Measurements from ENCODE around the gene NOL4L.

NOL4L gene

GRCh38 chr20:32476684-32477593, 108.2 kb downstream of the NOL4L start:
- no peaks in the 10 kb centered on the region for H3K9me3 ChIP-seq (ENCODE audit: insufficient read depth, low read length)
- H3K4me2 ChIP-seq (ENCODE audit: low read depth, low read length, poor library complexity, severe bottlenecking) = no peak overlapping the region
- H3K4me3 ChIP-seq (ENCODE audit: insufficient read depth, low read length, poor library complexity, severe bottlenecking) = no peak overlapping the region
- H2AFZ ChIP-seq (ENCODE audit: low read depth, low read length, severe bottlenecking) = no peak overlapping the region
- H3K27me3 ChIP-seq (ENCODE audit: low read length) = no peaks in the 10 kb centered on the region
- no peak for TF ChIP-seq CTCF (IDR thresholded peaks at IDR 0.05; ENCODE audit: insufficient read depth, low read length, poor library complexity, severe bottlenecking)
- no peak for TF ChIP-seq EZH2phosphoT487 (conservative IDR thresholded peaks at IDR 0.05; ENCODE audit: low read length)
- no peaks in the 10 kb centered on the region for H3F3A ChIP-seq (ENCODE audit: insufficient read depth)
- no peak overlapping the region for H3K9ac ChIP-seq (ENCODE audit: low read length)
- no peaks in the 10 kb centered on the region for H3K36me3 ChIP-seq (ENCODE audit: low read length)
- H3K79me2 ChIP-seq (ENCODE audit: insufficient read depth, low read length) = no peaks in the 10 kb centered on the region
- H4K20me1 ChIP-seq (ENCODE audit: low read depth, low read length) = no peaks in the 10 kb centered on the region
- H3K9me2 ChIP-seq (replicated peaks; ENCODE audit: insufficient read depth, low read length) = no peaks in the 10 kb centered on the region
- no peak overlapping the region for H3K27ac ChIP-seq (ENCODE audit: low read depth, low read length)

GRCh38 chr20:32474967-32475811, 109.9 kb downstream of the NOL4L start:
- H3K9me3 ChIP-seq (ENCODE audit: insufficient read depth, low read length) = no peaks in the 10 kb centered on the region
- H3K9me2 ChIP-seq (replicated peaks; ENCODE audit: insufficient read depth, low read length) = no peaks in the 10 kb centered on the region
- no peak overlapping the region for H3K9ac ChIP-seq (ENCODE audit: low read length)
- H3F3A ChIP-seq (ENCODE audit: insufficient read depth) = no peaks in the 10 kb centered on the region
- H3K79me2 ChIP-seq (ENCODE audit: insufficient read depth, low read length) = no peaks in the 10 kb centered on the region
- H4K20me1 ChIP-seq (ENCODE audit: low read depth, low read length) = no peaks in the 10 kb centered on the region
- TF ChIP-seq CTCF (IDR thresholded peaks at IDR 0.05; ENCODE audit: insufficient read depth, low read length, poor library complexity, severe bottlenecking) (no peak), EZH2phosphoT487 (conservative IDR thresholded peaks at IDR 0.05; ENCODE audit: low read length) (no peak)
- H3K27ac ChIP-seq (ENCODE audit: low read depth, low read length) = no peak overlapping the region
- no peak overlapping the region for H2AFZ ChIP-seq (ENCODE audit: low read depth, low read length, severe bottlenecking)
- H3K4me3 ChIP-seq (ENCODE audit: insufficient read depth, low read length, poor library complexity, severe bottlenecking) = no peak overlapping the region
- H3K27me3 ChIP-seq (ENCODE audit: low read length) = no peaks in the 10 kb centered on the region
- no peaks in the 10 kb centered on the region for H3K36me3 ChIP-seq (ENCODE audit: low read length)
- no peak overlapping the region for H3K4me2 ChIP-seq (ENCODE audit: low read depth, low read length, poor library complexity, severe bottlenecking)

- no peaks in the 10 kb centered on the region for H3K9me3 ChIP-seq (ENCODE audit: insufficient read depth, low read length)
- no peaks in the 10 kb centered on the region for H3K36me3 ChIP-seq (ENCODE audit: low read length)
- no peaks in the 10 kb centered on the region for H3K27me3 ChIP-seq (ENCODE audit: low read length)
- H3K9ac ChIP-seq (ENCODE audit: low read length) = no peak overlapping the region
- H3K27ac ChIP-seq (ENCODE audit: low read depth, low read length) = no peak overlapping the region
- TF ChIP-seq CTCF (IDR thresholded peaks at IDR 0.05; ENCODE audit: insufficient read depth, low read length, poor library complexity, severe bottlenecking) = no peak
- no peak for TF ChIP-seq EZH2phosphoT487 (conservative IDR thresholded peaks at IDR 0.05; ENCODE audit: low read length)
- H3K4me2 ChIP-seq (ENCODE audit: low read depth, low read length, poor library complexity, severe bottlenecking) = no peak overlapping the region
- no peak overlapping the region for H2AFZ ChIP-seq (ENCODE audit: low read depth, low read length, severe bottlenecking)
- H3K4me3 ChIP-seq (ENCODE audit: insufficient read depth, low read length, poor library complexity, severe bottlenecking) = no peak overlapping the region
- no peaks in the 10 kb centered on the region for H3K9me2 ChIP-seq (replicated peaks; ENCODE audit: insufficient read depth, low read length)
- no peaks in the 10 kb centered on the region for H4K20me1 ChIP-seq (ENCODE audit: low read depth, low read length)
- no peaks in the 10 kb centered on the region for H3F3A ChIP-seq (ENCODE audit: insufficient read depth)
- H3K79me2 ChIP-seq (ENCODE audit: insufficient read depth, low read length) = no peaks in the 10 kb centered on the region
These were observed 110.5 kb downstream of the NOL4L start for GRCh38 chr20:32474717-32474966.
